ENCODE data around the gene PRLH.

Gene PRLH

DNA sequence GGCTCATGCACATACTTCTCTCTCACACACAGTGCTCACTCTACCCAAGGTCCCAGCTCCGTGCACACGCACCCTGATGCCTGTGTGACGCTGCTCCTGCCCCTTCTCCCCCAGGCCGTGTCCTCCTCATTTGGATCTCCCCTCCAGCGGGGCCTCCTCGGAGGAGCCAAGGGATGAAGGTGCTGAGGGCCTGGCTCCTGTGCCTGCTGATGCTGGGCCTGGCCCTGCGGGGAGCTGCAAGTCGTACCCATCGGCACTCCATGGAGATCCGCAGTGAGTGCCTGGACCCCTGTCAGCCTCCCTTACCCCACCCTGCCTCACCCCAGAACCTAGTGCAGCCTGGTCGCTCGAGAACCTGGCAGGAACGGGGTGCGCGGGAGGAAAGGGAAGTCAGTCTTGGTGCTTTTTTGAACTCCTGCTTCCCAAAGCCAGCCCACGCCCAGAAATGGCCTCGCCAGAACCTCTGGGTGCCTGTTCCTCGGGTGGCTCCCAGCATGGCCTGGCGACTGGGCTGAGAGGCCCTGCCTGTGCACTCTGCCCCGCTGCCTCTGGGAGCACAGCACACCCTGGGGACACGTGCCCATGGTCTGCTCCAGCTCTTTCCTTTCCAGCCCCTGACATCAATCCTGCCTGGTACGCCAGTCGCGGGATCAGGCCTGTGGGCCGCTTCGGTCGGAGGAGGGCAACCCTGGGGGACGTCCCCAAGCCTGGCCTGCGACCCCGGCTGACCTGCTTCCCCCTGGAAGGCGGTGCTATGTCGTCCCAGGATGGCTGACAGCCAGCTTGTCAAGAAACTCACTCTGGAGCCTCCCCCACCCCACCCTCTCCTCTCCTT lies at the start of gene PRLH:
Gene PRLH, plus strand, starts transcription at position 174 of the 835 bp plus-strand sequence. Its CDS starts 0 bp downstream, at position 174.
- DNase-seq (no peak), ATAC-seq (no peak)
- no peak within 1 kb of the TSS for H3K4me3 Mint-ChIP-seq
- H3K9me3 Mint-ChIP-seq: no peaks in the 10 kb centered on the region
- peaks cover 2% of the 10 kb centered on the region for H3K27me3 Mint-ChIP-seq
- H3K4me1 Mint-ChIP-seq: peaks cover under 1% of the 10 kb centered on the region
- no peaks in the 10 kb centered on the region for H3K36me3 Mint-ChIP-seq (ENCODE audit: low read depth)
- H3K27ac Mint-ChIP-seq: no peak within 1 kb of the TSS

DNA sequence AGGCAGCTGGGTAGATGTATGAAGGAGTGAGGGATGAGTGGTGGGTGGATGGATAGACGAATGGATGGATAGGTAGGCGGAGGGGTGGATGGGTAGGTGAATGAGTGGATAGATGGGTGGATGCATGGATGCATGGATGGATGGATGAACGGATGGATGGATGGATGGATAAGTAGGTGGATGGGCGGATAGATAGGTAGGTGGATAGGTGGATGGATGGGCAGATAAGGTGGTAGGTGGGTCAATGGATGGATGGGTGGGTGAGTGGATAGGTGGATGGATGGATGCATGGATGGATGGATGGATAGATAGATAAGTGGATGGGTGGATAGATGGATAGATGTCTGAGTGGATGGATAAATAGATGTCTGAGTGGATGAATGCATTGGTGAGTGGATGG lies 49.2 kb upstream of the PRLH start:
- ATAC-seq (no peak), DNase-seq (no peak)
- Mint-ChIP-seq H3K27me3 (no peaks in the 10 kb centered on the region), H3K9me3 (no peaks in the 10 kb centered on the region), H3K4me1 (no peaks in the 10 kb centered on the region), H3K4me3 (no peak overlapping the region), H3K36me3 (ENCODE audit: low read depth) (no peaks in the 10 kb centered on the region), H3K27ac (no peak overlapping the region)

- ATAC-seq: no peak
- Mint-ChIP-seq H3K9me3 (no peaks in the 10 kb centered on the region), H3K27me3 (no peaks in the 10 kb centered on the region), H3K4me1 (no peaks in the 10 kb centered on the region), H3K4me3 (no peak overlapping the region), H3K27ac (no peak overlapping the region), H3K36me3 (ENCODE audit: low read depth) (no peaks in the 10 kb centered on the region)
- DNase-seq: no peak
These were observed 48.4 kb upstream of the PRLH start for GRCh38 chr2:237517990-237518389.

DNA sequence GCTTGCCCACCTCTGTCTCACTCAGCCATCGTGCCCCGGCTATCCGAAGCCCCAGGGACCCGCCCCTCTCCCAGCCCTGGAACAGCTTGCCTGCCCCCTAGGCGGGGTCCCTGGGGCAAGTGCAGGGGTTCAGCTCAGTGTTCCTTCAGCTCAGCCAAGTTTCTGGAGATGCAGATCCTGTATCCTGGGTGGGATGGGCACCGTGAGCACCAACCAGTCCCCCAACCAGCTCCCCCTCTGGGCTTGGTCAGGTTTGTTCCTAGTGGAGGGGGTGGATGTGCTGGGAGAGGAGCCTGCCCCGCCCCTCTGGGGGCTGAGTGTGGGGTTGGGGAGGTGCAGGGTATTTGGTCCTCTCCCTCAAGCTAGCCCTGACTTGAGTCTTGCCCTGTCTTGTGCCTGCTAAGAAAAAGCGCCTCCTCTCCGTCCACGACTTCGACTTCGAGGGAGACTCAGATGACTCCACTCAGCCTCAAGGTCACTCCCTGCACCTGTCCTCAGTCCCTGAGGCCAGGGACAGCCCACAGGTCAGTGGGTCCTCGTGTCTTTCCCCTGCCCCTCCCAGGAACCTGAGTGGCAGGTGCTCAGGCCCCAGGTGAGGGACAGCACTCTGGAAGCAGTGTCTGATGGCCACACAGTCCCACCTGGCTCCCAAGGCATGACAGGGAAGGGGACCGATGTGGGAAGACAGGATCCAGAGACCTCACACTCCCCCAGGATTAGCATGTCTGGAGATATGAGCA lies 46.7 kb upstream of the PRLH start:
- Mint-ChIP-seq H3K27me3 (no peaks in the 10 kb centered on the region), H3K27ac (no peak overlapping the region)

DNA sequence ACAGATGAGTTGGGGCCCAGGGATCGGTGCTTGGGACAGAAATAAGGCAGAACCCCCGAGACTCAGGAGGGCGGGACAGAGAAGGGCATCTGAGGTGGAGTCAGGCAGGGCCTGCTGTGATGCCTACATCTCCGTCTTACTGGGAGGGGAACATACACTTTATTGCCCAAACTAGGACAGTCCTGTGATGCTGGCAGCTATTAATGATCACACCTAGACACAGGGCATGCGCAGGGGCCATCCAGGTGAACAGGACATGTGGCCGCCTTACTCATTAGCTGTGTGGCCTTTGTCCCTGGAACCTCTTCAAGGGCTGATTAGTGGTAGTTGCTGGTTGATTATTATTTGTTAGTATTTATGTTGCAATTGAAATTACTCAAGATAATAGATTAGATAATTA lies 46.1 kb upstream of the PRLH start:
- Mint-ChIP-seq H3K27me3 (no peaks in the 10 kb centered on the region), H3K9me3 (no peaks in the 10 kb centered on the region), H3K4me3 (no peak overlapping the region), H3K27ac (no peak overlapping the region), H3K36me3 (ENCODE audit: low read depth) (no peaks in the 10 kb centered on the region), H3K4me1 (no peaks in the 10 kb centered on the region)
- ATAC-seq (no peak), DNase-seq (no peak)

More for the DNA sequence above, 46.7 kb upstream of the PRLH start:
- no peak overlapping the region for H3K4me3 Mint-ChIP-seq
- no peaks in the 10 kb centered on the region for H3K36me3 Mint-ChIP-seq (ENCODE audit: low read depth)
- ATAC-seq (no peak), DNase-seq (no peak)
- H3K4me1 Mint-ChIP-seq: no peaks in the 10 kb centered on the region
- no peaks in the 10 kb centered on the region for H3K9me3 Mint-ChIP-seq

- H3K36me3 Mint-ChIP-seq (ENCODE audit: low read depth): no peaks in the 10 kb centered on the region
- no peaks in the 10 kb centered on the region for H3K27me3 Mint-ChIP-seq
- no peaks in the 10 kb centered on the region for H3K9me3 Mint-ChIP-seq
- H3K4me3 Mint-ChIP-seq: no peak overlapping the region
- no peak overlapping the region for H3K27ac Mint-ChIP-seq
- DNase-seq: no peak
- no peak for ATAC-seq
- no peaks in the 10 kb centered on the region for H3K4me1 Mint-ChIP-seq
These were observed 41.7 kb upstream of the PRLH start for GRCh38 chr2:237524631-237525030.

- no peaks in the 10 kb centered on the region for H3K4me1 Mint-ChIP-seq
- no peak for ATAC-seq
- H3K27me3 Mint-ChIP-seq: no peaks in the 10 kb centered on the region
- no peaks in the 10 kb centered on the region for H3K9me3 Mint-ChIP-seq
- no peaks in the 10 kb centered on the region for H3K36me3 Mint-ChIP-seq (ENCODE audit: low read depth)
- H3K4me3 Mint-ChIP-seq: no peak overlapping the region
- no peak overlapping the region for H3K27ac Mint-ChIP-seq
- no peak for DNase-seq
These were observed 40.7 kb upstream of the PRLH start for GRCh38 chr2:237525559-237526157.

DNA sequence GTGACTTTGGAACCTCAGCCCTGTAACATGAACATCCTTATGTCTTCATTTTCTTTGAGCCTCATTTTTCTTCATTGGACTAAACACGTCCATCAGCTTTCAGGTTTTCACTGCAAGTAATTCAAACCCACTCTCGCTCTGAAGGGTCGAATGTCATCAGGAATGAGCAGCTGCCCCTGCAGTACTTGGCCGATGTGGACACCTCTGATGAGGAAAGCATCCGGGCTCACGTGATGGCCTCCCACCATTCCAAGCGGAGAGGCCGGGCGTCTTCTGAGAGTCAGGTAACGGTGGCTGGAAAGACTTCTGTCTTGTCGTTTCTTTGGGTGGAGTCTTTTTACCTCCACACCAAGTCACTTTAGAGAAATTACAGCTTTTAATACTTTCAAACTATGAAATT lies 39.1 kb upstream of the PRLH start:
- no peaks in the 10 kb centered on the region for H3K4me1 Mint-ChIP-seq
- no peak overlapping the region for H3K27ac Mint-ChIP-seq
- H3K9me3 Mint-ChIP-seq: no peaks in the 10 kb centered on the region
- no peaks in the 10 kb centered on the region for H3K27me3 Mint-ChIP-seq
- no peaks in the 10 kb centered on the region for H3K36me3 Mint-ChIP-seq (ENCODE audit: low read depth)
- no peak overlapping the region for H3K4me3 Mint-ChIP-seq
- ATAC-seq (no peak), DNase-seq (no peak)

DNA sequence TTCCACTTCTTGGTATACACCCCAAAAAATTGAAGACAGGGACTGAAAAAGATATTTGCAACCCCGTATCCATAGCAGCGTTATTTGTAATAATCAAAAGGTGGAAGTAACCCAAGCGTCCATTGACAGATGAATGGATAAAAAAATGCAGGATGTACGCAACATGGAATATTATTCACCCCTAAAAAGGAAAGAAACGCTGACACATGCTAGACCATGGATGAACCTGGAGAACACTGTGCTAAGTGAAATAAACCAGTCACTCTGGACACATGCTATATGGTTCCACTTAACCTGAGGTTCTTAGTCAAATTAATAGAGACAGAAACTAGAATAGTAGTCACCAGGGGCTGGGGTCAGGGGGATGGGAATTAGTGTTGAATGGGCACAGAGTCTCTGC lies 38.6 kb upstream of the PRLH start:
- Mint-ChIP-seq H3K4me1 (no peaks in the 10 kb centered on the region), H3K9me3 (no peaks in the 10 kb centered on the region), H3K27ac (no peak overlapping the region), H3K27me3 (no peaks in the 10 kb centered on the region), H3K36me3 (ENCODE audit: low read depth) (no peaks in the 10 kb centered on the region), H3K4me3 (no peak overlapping the region)
- ATAC-seq (no peak), DNase-seq (no peak)

DNA sequence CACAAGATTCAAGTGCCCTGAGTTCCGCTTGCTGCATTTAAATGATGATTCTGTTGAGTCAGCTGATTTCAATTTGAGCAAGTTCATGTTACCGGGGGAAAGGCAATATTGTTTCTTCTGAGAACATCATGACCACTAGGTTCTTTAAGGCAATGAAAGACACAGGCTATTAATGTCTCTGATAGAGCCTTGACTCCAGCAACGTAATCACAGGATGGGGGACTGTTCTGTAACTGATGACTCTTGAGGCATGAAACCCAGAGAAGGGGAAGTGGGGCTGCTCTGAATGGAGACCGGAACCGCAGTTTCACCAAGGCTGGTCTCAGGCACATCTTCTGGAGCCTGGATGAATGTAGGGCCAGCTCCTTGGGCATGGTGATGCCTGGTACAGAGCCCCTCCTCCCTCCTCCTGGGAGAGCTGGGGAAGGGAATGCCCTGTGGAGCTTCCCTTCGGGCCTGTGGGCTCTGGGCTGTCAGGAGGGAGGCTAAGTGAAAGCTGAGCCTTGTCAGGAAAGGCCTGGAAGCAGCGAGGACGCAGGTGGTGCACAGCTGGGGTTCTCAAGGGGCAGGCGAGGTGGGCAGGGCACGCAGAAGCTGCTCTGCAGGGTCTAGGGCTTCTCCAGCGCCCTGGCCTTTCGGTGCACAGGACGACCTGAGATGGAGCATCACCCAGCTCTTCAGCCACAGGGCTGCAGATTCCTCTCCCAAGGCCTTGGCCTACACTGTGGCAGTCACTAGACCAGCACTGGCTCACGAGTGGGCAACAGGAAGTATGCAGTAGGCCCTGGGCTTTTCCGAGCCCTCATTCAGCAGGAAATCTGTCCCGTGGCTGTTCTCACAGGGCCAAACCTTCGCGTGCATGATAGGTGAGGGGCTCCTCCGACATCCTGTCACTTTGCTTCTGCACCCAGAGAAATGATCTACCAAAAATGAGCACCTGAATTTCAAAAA lies 36.6 kb upstream of the PRLH start:
- Mint-ChIP-seq H3K4me1 (no peaks in the 10 kb centered on the region), H3K27ac (no peak overlapping the region), H3K4me3 (no peak overlapping the region), H3K27me3 (no peaks in the 10 kb centered on the region), H3K9me3 (no peaks in the 10 kb centered on the region), H3K36me3 (ENCODE audit: low read depth) (no peaks in the 10 kb centered on the region)
- DNase-seq (no peak), ATAC-seq (no peak)

- no peak overlapping the region for H3K27ac Mint-ChIP-seq
- H3K27me3 Mint-ChIP-seq: no peaks in the 10 kb centered on the region
- H3K4me3 Mint-ChIP-seq: no peak overlapping the region
- DNase-seq (no peak), ATAC-seq (no peak)
- H3K9me3 Mint-ChIP-seq: no peaks in the 10 kb centered on the region
- H3K4me1 Mint-ChIP-seq: no peaks in the 10 kb centered on the region
- H3K36me3 Mint-ChIP-seq (ENCODE audit: low read depth): no peaks in the 10 kb centered on the region
These were observed 35.6 kb upstream of the PRLH start for GRCh38 chr2:237530472-237531433.

GRCh38 chr2:237532160-237532559 lies 34.2 kb upstream of the PRLH start:
- DNase-seq (no peak), ATAC-seq (no peak)
- Mint-ChIP-seq H3K9me3 (no peaks in the 10 kb centered on the region), H3K27ac (no peak overlapping the region), H3K27me3 (no peaks in the 10 kb centered on the region), H3K4me1 (no peaks in the 10 kb centered on the region), H3K4me3 (no peak overlapping the region), H3K36me3 (ENCODE audit: low read depth) (no peaks in the 10 kb centered on the region)

DNA sequence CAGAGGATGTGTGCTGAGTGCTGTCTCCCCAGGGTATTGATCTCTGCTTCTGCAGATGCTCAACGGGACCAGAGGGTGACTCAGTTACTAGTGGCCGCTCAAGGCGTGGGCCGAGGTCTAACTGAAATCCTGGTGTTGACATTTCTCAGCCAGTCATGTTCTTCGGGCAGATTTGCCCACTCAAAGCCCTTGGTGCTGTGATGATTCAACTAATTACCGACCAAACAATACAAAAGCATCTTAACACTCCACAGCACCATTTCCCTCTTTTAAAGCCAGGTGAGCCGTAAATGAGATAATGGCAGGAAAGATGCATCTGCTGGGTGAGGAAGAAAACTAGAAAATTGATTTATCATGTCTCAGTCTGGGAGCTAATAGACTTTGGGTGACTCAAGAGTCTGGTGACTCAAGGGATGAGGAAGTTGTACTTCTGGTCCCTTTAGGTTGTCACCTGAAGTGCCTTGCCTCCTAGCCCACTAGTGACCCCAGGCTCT lies 32.7 kb upstream of the PRLH start:
- no peak overlapping the region for H3K27ac Mint-ChIP-seq
- no peaks in the 10 kb centered on the region for H3K36me3 Mint-ChIP-seq (ENCODE audit: low read depth)
- H3K4me3 Mint-ChIP-seq: no peak overlapping the region
- no peaks in the 10 kb centered on the region for H3K9me3 Mint-ChIP-seq
- no peak for ATAC-seq
- H3K27me3 Mint-ChIP-seq: no peaks in the 10 kb centered on the region
- DNase-seq: no peak
- no peaks in the 10 kb centered on the region for H3K4me1 Mint-ChIP-seq

Measured in activated naive CD8-positive, alpha-beta T cell treated with anti-CD3 and anti-CD28 coated beads, Interleukin-2, amount 50 U/mL, for 24 hours (primary cell).